Brain microvascular endothelial cell (primary cell): ENCODE data around the gene CYP46A1.

Source experiments
- DNase-seq: peaks from one replicate; pipeline ENCODE4 v3.0.0-alpha.2; 2020
- H3K27ac ChIP-seq: fragments of 250-450 bp; sonication (Bioruptor Pico); 2 replicates; pipeline ENCODE4 v1.5.1; 2020; ENCODE audit warnings: mild to moderate bottlenecking, moderate library complexity
- H3K27me3 ChIP-seq: fragments of 250-450 bp; sonication (Bioruptor Pico); replicated peaks from 2 replicates; pipeline ENCODE4 v1.5.1; 2020; ENCODE audit warnings: mild to moderate bottlenecking
- H3K36me3 ChIP-seq: fragments of 250-450 bp; sonication (Bioruptor Pico); replicated peaks from 2 replicates; pipeline ENCODE4 v1.5.1; 2020; ENCODE audit warnings: mild to moderate bottlenecking
- H3K4me3 ChIP-seq: 2 replicates; pipeline ENCODE4 v1.5.1; 2011; ENCODE audit warnings: low read depth, mild to moderate bottlenecking, control low read depth, low read length, moderate library complexity
- in situ Hi-C: cut with HindIII; loops from 2 replicates; pipeline ENCODE4 v1.10.0; 2017; ENCODE audit warnings: low sequenced_read_pairs, low pct_ligation_motif_present
- TF ChIP-seq, protein P1 (sequence below): IDR thresholded peaks from 2 replicates; pipeline ENCODE4 v1.5.1; 2011; ENCODE audit warnings: low read depth, mild to moderate bottlenecking, moderate library complexity, low read length, control low read depth, inconsistent platforms; ENCODE audit errors: missing control alignments

The CYP46A1 gene

DNA sequence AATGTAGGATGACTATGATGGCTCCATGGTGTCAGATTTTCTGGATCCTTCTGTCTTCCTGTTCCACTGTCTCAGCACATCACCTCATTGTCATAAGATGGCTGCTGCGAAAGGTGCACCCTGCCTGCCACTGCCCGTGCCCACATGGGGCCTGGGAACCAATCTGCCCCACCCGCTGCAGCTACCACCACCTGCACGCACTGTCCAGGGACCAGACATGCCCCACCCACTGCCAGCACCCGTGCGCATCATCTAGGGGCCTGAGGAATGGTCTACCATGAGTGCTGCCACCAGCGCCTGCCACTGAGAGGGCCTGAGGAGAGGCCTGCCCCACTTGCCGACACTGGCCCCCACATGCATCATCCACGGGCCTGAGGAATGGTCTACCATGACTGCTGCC lies 23.8 kb downstream of the CYP46A1 start:
- DNase-seq = no peak
- H3K4me3 ChIP-seq = no peak overlapping the region
- H3K36me3 ChIP-seq = no peaks in the 10 kb centered on the region
- in situ Hi-C loops = loop anchor here (25.0 kb wide), 1 partner anchor 179 kb away; no protein-coding TSS in a partner anchor
- no peak overlapping the region for H3K27ac ChIP-seq
- TF ChIP-seq, protein P1, sequence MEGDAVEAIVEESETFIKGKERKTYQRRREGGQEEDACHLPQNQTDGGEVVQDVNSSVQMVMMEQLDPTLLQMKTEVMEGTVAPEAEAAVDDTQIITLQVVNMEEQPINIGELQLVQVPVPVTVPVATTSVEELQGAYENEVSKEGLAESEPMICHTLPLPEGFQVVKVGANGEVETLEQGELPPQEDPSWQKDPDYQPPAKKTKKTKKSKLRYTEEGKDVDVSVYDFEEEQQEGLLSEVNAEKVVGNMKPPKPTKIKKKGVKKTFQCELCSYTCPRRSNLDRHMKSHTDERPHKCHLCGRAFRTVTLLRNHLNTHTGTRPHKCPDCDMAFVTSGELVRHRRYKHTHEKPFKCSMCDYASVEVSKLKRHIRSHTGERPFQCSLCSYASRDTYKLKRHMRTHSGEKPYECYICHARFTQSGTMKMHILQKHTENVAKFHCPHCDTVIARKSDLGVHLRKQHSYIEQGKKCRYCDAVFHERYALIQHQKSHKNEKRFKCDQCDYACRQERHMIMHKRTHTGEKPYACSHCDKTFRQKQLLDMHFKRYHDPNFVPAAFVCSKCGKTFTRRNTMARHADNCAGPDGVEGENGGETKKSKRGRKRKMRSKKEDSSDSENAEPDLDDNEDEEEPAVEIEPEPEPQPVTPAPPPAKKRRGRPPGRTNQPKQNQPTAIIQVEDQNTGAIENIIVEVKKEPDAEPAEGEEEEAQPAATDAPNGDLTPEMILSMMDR = no peak
- peaks cover 2% of the 10 kb centered on the region for H3K27me3 ChIP-seq

DNA sequence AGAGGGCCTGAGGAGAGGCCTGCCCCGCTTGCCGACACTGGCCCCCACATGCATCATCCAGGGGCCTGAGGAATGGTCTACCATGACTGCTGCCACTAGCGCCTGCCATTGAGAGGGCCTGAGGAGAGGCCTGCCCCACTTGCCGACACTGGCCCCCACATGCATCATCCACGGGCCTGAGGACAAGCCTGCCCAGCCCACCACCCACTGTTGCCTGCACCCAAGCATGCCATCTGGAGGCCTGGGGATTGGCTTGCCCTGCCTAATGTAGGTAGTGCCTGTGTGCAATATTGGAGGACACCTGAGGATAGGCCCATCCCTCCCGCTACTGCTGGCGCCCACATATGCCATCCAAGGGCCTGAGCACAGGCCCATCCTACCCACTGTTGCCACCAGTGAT lies 24.4 kb downstream of the CYP46A1 start:
- Histone ChIP-seq H3K4me3 (no peak overlapping the region), H3K27ac (no peak overlapping the region), H3K36me3 (no peaks in the 10 kb centered on the region), H3K27me3 (peaks cover 2% of the 10 kb centered on the region)
- in situ Hi-C loops = loop anchor here (25.0 kb wide), 1 partner anchor 179 kb away; no protein-coding TSS in a partner anchor
- DNase-seq = no peak
- TF ChIP-seq, protein P1 = no peak

DNA sequence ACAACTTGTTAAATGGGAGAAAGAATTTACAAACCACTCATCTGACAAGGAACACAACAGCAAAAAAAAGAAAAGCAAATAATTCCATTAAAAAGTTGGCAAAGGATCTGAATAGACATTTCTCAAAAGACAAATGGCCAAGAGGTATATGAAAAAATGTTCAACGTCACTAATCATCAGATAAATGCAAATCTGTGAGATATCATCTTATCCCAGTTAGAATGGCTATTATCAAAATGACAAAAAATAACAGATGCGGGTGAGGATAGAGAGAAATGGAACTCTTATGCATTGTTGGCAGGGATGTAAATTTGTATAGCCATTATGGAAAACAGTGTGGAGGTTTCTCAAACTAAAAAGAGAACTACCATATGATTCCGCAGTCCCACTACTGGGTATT lies 29.9 kb downstream of the CYP46A1 start:
- in situ Hi-C loops = loop anchor here (25.0 kb wide), 1 partner anchor 173 kb away; no protein-coding TSS in a partner anchor
- TF ChIP-seq, protein P1 = no peak
- Histone ChIP-seq H3K4me3 (no peak overlapping the region), H3K27me3 (peaks cover 2% of the 10 kb centered on the region), H3K27ac (no peak overlapping the region), H3K36me3 (no peaks in the 10 kb centered on the region)
- no peak for DNase-seq

DNA sequence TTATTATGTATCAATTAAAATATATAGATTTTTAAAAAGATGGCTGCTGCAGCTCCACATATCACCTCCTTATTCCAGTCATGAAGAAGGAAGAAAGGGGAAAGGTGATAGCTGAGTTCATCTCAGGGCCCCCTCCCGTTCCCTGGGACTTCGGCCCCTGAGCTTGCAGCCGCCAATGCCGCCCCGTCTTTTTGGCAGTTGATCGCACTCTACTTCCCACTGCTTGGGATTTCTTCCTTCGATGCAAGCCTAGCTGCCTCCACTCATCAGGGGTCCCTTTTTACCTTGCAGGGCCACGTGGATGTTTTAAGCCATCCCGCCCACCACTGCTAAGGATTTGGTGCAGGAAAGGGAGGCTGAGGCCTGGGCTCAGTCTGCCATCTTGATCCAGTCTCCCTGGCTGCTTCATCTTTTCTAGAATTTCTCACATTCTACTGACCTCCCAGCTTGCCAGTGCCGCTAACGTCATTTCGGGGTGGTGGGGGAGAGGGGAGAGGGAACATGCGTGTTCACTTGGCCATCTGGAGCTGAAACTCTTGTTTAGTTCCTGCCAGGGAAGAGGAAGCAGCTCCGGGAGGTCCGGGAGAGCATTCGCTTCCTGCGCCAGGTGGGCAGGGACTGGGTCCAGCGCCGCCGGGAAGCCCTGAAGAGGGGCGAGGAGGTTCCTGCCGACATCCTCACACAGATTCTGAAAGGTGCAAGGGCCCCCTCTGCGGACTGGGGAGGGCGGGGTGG lies 31.3 kb downstream of the CYP46A1 start:
- TF ChIP-seq, protein P1 = no peak
- in situ Hi-C loops = loop anchor here (25.0 kb wide), 1 partner anchor 172 kb away; no protein-coding TSS in a partner anchor
- DNase-seq = no peak

DNA sequence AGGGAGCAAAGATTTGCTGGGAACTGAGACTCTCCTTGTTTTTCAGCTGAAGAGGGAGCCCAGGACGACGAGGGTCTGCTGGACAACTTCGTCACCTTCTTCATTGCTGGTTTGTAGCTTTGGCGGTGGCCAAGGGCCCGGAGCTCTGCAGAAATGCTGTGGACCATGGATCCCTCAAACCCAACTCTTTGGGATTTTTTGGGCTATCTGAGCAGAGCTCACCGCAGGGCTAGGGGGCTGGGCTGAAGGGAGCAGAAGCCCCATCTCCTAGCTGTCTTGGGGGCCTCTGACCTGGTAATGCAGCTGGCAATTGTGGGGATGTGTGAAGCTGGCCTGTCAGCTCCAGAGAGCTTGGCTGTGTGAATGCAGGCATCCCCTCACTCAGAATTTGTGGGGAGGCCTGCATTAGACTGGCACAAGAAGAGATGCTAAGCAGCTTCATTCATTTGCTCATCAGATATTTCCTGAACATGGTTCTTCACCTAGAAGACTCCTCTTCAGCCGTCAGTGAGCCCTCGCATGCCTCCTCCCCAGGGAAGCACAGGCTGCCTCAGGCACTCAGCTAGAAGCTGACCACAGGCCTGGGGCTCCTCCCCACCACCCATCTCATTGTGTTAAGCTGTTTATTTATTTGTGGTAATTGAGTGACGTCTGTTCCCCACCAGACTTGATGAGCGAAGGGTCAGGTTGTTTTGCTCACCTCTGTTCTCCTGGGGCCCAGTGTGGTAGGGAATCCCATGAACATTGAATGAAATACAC lies 32.2 kb downstream of the CYP46A1 start:
- in situ Hi-C loops = loop anchor here (25.0 kb wide), 1 partner anchor 171 kb away; no protein-coding TSS in a partner anchor
- TF ChIP-seq, protein P1 = no peak
- no peaks in the 10 kb centered on the region for H3K36me3 ChIP-seq
- H3K4me3 ChIP-seq = no peak overlapping the region
- no peak for DNase-seq
- no peaks in the 10 kb centered on the region for H3K27me3 ChIP-seq
- H3K27ac ChIP-seq = no peak overlapping the region

More for the DNA sequence above, 31.3 kb downstream of the CYP46A1 start:
- H3K36me3 ChIP-seq = no peaks in the 10 kb centered on the region
- H3K4me3 ChIP-seq = no peak overlapping the region
- H3K27me3 ChIP-seq = no peaks in the 10 kb centered on the region
- H3K27ac ChIP-seq = no peak overlapping the region
